Prostate gland (tissue), 2 donors: Measurements from ENCODE around the gene TMC1.

Experiments used
- CTCF ChIP-seq, 4 experiments: fragments of 200-600 bp in 2 of 4; fragments of 450-650 bp in 2 of 4; sonication (generic) in 2 of 4; IDR thresholded peaks; 1 replicate in 3 of 4; 2 replicates in 1 of 4; pipeline ENCODE4 v1.5.1; 2016 to 2019; ENCODE audit warnings: antibody characterized with exemption in 4 of 4, mild to moderate bottlenecking in 2 of 4, moderate library complexity in 2 of 4
- POLR2A ChIP-seq: fragments of 450-650 bp; IDR thresholded peaks from one replicate; pipeline ENCODE4 v1.6.1; 2016; ENCODE audit warnings: antibody characterized with exemption, mild to moderate bottlenecking
- POLR2AphosphoS5 ChIP-seq: sonication (generic); formaldehyde crosslinking; IDR thresholded peaks from one replicate; pipeline ENCODE4 v1.6.1; 2017; ENCODE audit warnings: antibody characterized with exemption

DNA sequence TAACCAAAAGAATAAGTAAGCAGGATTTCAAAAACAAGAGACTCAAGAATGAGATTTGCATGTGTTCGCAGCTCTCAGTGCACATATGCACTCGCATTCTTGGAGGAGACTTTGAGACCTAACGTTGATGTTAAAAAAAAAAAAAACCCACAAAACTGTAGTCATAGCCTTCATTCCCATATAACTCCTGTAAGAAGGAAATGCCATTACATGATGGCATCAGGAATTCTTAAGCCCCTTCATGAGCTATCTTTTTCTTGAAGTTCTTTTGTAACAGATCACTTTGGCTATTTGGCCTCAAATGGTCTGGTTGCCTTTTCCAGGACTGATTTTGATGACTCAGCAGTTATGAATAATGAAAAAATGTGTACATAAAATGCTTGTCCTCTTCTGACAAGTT is 317.7 kb downstream of the TMC1 start:
- TF ChIP-seq CTCF (IDR thresholded peaks at IDR 0.05) = no peak
- no peak for TF ChIP-seq POLR2AphosphoS5
- TF ChIP-seq POLR2A = no peak
